ENCODE results near the gene F2.

The F2 gene

DNA sequence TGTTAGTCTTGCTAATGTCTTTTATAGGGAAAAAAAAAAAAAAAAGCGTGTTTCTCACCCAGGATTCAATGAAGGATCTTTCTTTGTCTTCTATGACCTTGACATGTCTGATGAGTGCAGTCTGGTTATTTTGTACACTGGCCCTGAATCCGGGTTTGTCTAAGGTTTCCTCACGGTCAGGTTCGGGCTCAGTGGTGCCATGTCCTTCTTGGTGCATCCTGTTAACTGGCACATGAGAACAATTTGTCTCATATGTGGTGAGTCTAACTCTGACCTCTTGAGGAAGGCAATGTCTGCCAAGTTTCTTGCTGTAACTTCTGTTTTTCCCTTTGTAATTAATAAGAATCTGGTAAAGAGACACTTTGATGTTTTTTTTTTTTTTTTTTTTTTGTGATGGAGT is 12.5 kb downstream of the F2 start:
- Histone ChIP-seq H3K36me3 (ENCODE audit: insufficient read depth, low read length) (no peaks in the 10 kb centered on the region), H3K4me3 (ENCODE audit: low read length) (no peak overlapping the region), H3K27me3 (ENCODE audit: insufficient read depth, low read length) (no peaks in the 10 kb centered on the region), H3K27ac (ENCODE audit: low read depth, low read length) (no peak overlapping the region), H3K9me3 (ENCODE audit: insufficient read depth, low read depth, low read length) (no peaks in the 10 kb centered on the region), H3K9ac (ENCODE audit: low read depth, low read length) (no peak overlapping the region), H3K4me1 (ENCODE audit: insufficient read depth, low read length) (no peaks in the 10 kb centered on the region)
- WGBS = 96% methylated on average over 4 of the region's 4 CpGs

GRCh38 chr11:46733234-46733633 is 14.2 kb downstream of the F2 start:
- no peaks in the 10 kb centered on the region for H3K4me1 ChIP-seq (ENCODE audit: insufficient read depth, low read length)
- H3K27ac ChIP-seq (ENCODE audit: low read depth, low read length) = no peak overlapping the region
- H3K27me3 ChIP-seq (ENCODE audit: insufficient read depth, low read length) = no peaks in the 10 kb centered on the region
- no peaks in the 10 kb centered on the region for H3K9me3 ChIP-seq (ENCODE audit: insufficient read depth, low read depth, low read length)
- no peak overlapping the region for H3K9ac ChIP-seq (ENCODE audit: low read depth, low read length)
- no peaks in the 10 kb centered on the region for H3K36me3 ChIP-seq (ENCODE audit: insufficient read depth, low read length)
- H3K4me3 ChIP-seq (ENCODE audit: low read length) = no peak overlapping the region
- WGBS = 100% methylated on average over 1 of the region's 1 CpG

DNA sequence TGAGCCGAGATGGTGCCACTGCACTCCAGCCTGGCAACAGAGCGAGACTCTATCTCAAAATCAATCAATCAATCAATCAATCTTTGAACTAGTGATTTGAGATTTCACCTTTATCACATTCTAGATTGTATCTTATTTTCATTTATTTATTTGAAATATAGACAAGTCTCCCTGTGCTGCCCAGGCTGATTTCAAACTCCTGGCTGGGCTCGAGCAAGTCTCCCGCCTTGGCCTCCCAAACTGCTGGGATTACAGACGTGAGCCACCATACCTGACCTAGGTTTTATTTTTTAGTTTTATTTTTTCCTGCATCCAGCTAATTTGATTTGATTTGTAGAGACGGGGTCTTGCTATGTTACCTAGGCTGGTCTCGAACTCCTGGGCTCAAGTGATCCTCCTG is 17.1 kb downstream of the F2 start:
- no peaks in the 10 kb centered on the region for H3K27me3 ChIP-seq (ENCODE audit: insufficient read depth, low read length)
- no peak overlapping the region for H3K4me3 ChIP-seq (ENCODE audit: low read length)
- no peaks in the 10 kb centered on the region for H3K4me1 ChIP-seq (ENCODE audit: insufficient read depth, low read length)
- no peaks in the 10 kb centered on the region for H3K9me3 ChIP-seq (ENCODE audit: insufficient read depth, low read depth, low read length)
- H3K9ac ChIP-seq (ENCODE audit: low read depth, low read length) = no peak overlapping the region
- H3K36me3 ChIP-seq (ENCODE audit: insufficient read depth, low read length) = peaks cover 4% of the 10 kb centered on the region
- no peak overlapping the region for H3K27ac ChIP-seq (ENCODE audit: low read depth, low read length)
- 91% methylated on average over 7 of the region's 7 CpGs for WGBS

- H3K4me3 ChIP-seq (ENCODE audit: low read length) = no peak overlapping the region
- 96% methylated on average over 5 of the region's 5 CpGs for WGBS
- H3K9me3 ChIP-seq (ENCODE audit: insufficient read depth, low read depth, low read length) = no peaks in the 10 kb centered on the region
- peaks cover 7% of the 10 kb centered on the region for H3K36me3 ChIP-seq (ENCODE audit: insufficient read depth, low read length)
- H3K9ac ChIP-seq (ENCODE audit: low read depth, low read length) = no peak overlapping the region
- H3K27me3 ChIP-seq (ENCODE audit: insufficient read depth, low read length) = no peaks in the 10 kb centered on the region
- H3K27ac ChIP-seq (ENCODE audit: low read depth, low read length) = no peak overlapping the region
- H3K4me1 ChIP-seq (ENCODE audit: insufficient read depth, low read length) = no peaks in the 10 kb centered on the region
These were observed 17.6 kb downstream of the F2 start for GRCh38 chr11:46736615-46737014.

GRCh38 chr11:46737699-46738098 is 18.7 kb downstream of the F2 start:
- no peak overlapping the region for H3K27ac ChIP-seq (ENCODE audit: low read depth, low read length)
- no peaks in the 10 kb centered on the region for H3K9me3 ChIP-seq (ENCODE audit: insufficient read depth, low read depth, low read length)
- no peak overlapping the region for H3K4me3 ChIP-seq (ENCODE audit: low read length)
- no peak overlapping the region for H3K9ac ChIP-seq (ENCODE audit: low read depth, low read length)
- no peaks in the 10 kb centered on the region for H3K4me1 ChIP-seq (ENCODE audit: insufficient read depth, low read length)
- H3K36me3 ChIP-seq (ENCODE audit: insufficient read depth, low read length) = peaks cover 18% of the 10 kb centered on the region
- 94% methylated on average over 11 of the region's 11 CpGs for WGBS
- no peaks in the 10 kb centered on the region for H3K27me3 ChIP-seq (ENCODE audit: insufficient read depth, low read length)

DNA sequence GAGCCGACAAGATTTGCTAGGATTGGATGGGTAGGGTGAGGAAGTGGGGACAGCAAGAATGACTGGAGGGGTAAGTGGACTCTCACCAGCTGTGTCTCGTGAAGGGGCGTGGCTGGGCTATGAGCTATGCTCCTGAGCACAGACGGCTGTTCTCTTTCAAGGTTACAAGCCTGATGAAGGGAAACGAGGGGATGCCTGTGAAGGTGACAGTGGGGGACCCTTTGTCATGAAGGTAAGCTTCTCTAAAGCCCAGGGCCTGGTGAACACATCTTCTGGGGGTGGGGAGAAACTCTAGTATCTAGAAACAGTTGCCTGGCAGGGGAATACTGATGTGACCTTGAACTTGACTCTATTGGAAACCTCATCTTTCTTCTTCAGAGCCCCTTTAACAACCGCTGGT is 19.9 kb downstream of the F2 start:
- 85% methylated on average over 6 of the region's 6 CpGs for WGBS
- Histone ChIP-seq H3K4me3 (ENCODE audit: low read length) (no peak overlapping the region), H3K27me3 (ENCODE audit: insufficient read depth, low read length) (no peaks in the 10 kb centered on the region), H3K9me3 (ENCODE audit: insufficient read depth, low read depth, low read length) (no peaks in the 10 kb centered on the region), H3K4me1 (ENCODE audit: insufficient read depth, low read length) (no peaks in the 10 kb centered on the region), H3K9ac (ENCODE audit: low read depth, low read length) (no peak overlapping the region), H3K27ac (ENCODE audit: low read depth, low read length) (no peak overlapping the region), H3K36me3 (ENCODE audit: insufficient read depth, low read length) (peaks cover 30% of the 10 kb centered on the region)

- H3K36me3 ChIP-seq (ENCODE audit: insufficient read depth, low read length) = peaks cover 59% of the 10 kb centered on the region
These were observed 22.8 kb downstream of the F2 start for GRCh38 chr11:46741600-46742484.

GRCh38 chr11:46743043-46743442 is 24.0 kb downstream of the F2 start:
- H3K4me1 ChIP-seq (ENCODE audit: insufficient read depth, low read length) = no peaks in the 10 kb centered on the region
- no peaks in the 10 kb centered on the region for H3K9me3 ChIP-seq (ENCODE audit: insufficient read depth, low read depth, low read length)
- peaks cover 71% of the 10 kb centered on the region for H3K36me3 ChIP-seq (ENCODE audit: insufficient read depth, low read length)
- no peak overlapping the region for H3K27ac ChIP-seq (ENCODE audit: low read depth, low read length)
- H3K4me3 ChIP-seq (ENCODE audit: low read length) = no peak overlapping the region
- H3K27me3 ChIP-seq (ENCODE audit: insufficient read depth, low read length) = no peaks in the 10 kb centered on the region
- WGBS = 97% methylated on average over 2 of the region's 2 CpGs
- H3K9ac ChIP-seq (ENCODE audit: low read depth, low read length) = no peak overlapping the region

More at GRCh38 chr11:46741600-46742484, 22.8 kb downstream of the F2 start:
- Histone ChIP-seq H3K9me3 (ENCODE audit: insufficient read depth, low read depth, low read length) (no peaks in the 10 kb centered on the region), H3K27me3 (ENCODE audit: insufficient read depth, low read length) (no peaks in the 10 kb centered on the region), H3K4me3 (ENCODE audit: low read length) (no peak overlapping the region), H3K9ac (ENCODE audit: low read depth, low read length) (no peak overlapping the region), H3K27ac (ENCODE audit: low read depth, low read length) (no peak overlapping the region), H3K4me1 (ENCODE audit: insufficient read depth, low read length) (no peaks in the 10 kb centered on the region)
- 85% methylated on average over 12 of the region's 12 CpGs for WGBS

DNA sequence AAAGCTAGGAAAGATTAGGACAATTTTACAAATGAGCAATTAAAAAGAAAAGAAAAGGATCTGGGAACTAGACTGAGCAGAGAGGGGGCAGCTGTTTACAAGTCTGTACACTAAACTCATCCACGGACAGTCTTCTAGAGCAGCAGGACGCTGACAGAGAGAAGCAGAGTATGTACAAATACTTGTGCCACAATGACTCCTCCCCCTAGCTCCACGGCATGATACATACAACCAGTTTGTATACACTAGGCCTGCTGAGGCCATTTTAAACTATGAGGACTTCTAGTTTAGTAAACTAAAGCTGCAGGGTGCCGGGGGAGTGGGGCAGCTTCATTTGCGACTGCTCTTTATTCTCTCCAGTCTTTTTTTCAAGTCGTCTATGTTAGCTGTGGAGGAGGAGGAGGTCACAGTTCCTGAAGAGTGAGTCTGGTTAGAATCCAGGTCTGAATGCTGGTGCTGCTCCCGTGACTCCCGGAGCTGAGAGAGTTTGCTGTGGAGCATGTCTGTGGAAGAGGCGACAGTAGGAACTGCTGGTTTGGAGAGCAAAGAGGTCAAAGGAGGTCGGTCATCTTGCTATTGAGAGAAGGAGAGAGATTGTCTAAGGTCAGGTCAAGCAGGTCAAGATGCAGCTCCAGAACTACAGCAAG is 24.8 kb downstream of the F2 start:
- no peaks in the 10 kb centered on the region for H3K9me3 ChIP-seq (ENCODE audit: insufficient read depth, low read depth, low read length)
- no peak overlapping the region for H3K4me3 ChIP-seq (ENCODE audit: low read length)
- WGBS = 85% methylated on average over 10 of the region's 10 CpGs
- H3K4me1 ChIP-seq (ENCODE audit: insufficient read depth, low read length) = no peaks in the 10 kb centered on the region
- no peak overlapping the region for H3K27ac ChIP-seq (ENCODE audit: low read depth, low read length)
- peaks cover 78% of the 10 kb centered on the region for H3K36me3 ChIP-seq (ENCODE audit: insufficient read depth, low read length)
- no peaks in the 10 kb centered on the region for H3K27me3 ChIP-seq (ENCODE audit: insufficient read depth, low read length)
- H3K9ac ChIP-seq (ENCODE audit: low read depth, low read length) = no peak overlapping the region

DNA sequence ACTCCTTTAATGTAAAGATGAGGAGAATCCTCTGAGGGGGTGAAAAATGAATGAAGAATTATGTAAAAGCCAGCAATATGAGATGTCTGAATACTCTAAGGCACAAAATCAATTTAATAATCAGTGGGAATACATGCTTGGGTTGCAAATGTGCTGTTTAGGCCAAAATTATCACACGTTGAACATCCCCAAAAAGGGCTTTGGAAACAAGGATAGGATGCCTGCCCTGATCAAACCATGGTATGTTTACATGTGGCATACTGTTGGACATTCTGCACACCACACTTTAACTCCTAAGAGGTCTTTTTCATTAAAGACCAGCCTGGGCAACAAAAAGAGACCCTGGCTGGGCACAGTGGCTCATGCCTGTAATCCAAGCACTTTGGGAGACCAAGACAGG is 26.3 kb downstream of the F2 start:
- Histone ChIP-seq H3K9ac (ENCODE audit: low read depth, low read length) (no peak overlapping the region), H3K9me3 (ENCODE audit: insufficient read depth, low read depth, low read length) (no peaks in the 10 kb centered on the region), H3K27ac (ENCODE audit: low read depth, low read length) (no peak overlapping the region), H3K27me3 (ENCODE audit: insufficient read depth, low read length) (no peaks in the 10 kb centered on the region), H3K4me1 (ENCODE audit: insufficient read depth, low read length) (no peaks in the 10 kb centered on the region), H3K4me3 (ENCODE audit: low read length) (no peak overlapping the region), H3K36me3 (ENCODE audit: insufficient read depth, low read length) (peaks cover 92% of the 10 kb centered on the region)
- WGBS = 93% methylated on average over 1 of the region's 1 CpG

DNA sequence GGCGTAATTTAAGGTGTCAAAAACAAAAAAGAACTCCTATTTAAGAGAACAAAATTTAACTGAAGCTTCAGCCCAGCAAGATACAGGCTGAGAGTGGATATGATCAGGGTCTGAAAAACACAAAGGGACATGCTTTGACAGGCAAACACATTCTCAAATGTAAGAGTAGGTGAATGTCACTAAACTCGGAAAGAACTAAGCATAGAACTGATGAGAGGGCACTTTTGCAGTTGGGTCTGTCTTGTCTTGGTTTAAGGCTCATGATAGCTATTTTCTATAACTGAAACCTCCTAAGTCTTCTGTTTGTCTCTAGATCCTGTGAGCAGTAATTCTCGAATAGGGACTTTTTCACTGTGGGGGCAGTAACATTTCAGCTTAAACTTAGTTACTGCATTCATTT is 27.0 kb downstream of the F2 start:
- Histone ChIP-seq H3K27me3 (ENCODE audit: insufficient read depth, low read length) (no peaks in the 10 kb centered on the region), H3K9me3 (ENCODE audit: insufficient read depth, low read depth, low read length) (no peaks in the 10 kb centered on the region), H3K36me3 (ENCODE audit: insufficient read depth, low read length) (peaks cover 97% of the 10 kb centered on the region), H3K27ac (ENCODE audit: low read depth, low read length) (no peak overlapping the region), H3K4me1 (ENCODE audit: insufficient read depth, low read length) (no peaks in the 10 kb centered on the region), H3K9ac (ENCODE audit: low read depth, low read length) (no peak overlapping the region), H3K4me3 (ENCODE audit: low read length) (no peak overlapping the region)
- WGBS = 95% methylated on average over 3 of the region's 3 CpGs

All from HUES64 (cell line).